ENCODE results near the gene UBR2.

The UBR2 gene

DNA sequence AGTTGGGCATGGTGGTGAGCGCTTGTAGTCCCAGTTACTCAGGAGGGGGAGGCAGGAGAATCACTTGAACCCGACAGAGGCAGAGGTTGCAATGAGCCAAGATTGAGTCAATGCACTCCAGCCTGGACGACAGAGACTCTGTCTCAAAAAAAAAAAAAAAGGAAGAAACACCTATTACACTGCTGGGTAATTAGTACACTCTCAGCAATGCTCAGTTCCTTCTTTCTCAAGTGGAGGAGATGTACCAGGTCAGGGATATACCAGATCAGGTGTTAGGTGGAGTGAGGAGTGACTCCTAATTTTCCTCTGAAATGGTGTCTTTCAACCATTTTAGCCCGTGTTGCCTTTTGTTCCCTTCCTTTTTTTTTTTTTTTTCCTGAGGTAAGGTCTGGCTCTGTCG lies 30.0 kb upstream of the UBR2 start:
- Histone ChIP-seq H3K14ac (ENCODE audit: low read length in 2 of 2) (no peak overlapping the region), H2AK5ac (ENCODE audit: low read length, severe bottlenecking) (no peak overlapping the region), H4K8ac (ENCODE audit: low read length) (no peak overlapping the region), H3K4me1 (ENCODE audit: control insufficient read depth, insufficient read depth, low read depth, low read length) (no peaks in the 10 kb centered on the region), H3K27ac (ENCODE audit: low read length, poor library complexity, severe bottlenecking) (no peak overlapping the region), H3K4me2 (ENCODE audit: low read length, poor library complexity, severe bottlenecking) (no peak overlapping the region), H2BK15ac (ENCODE audit: low read depth, poor library complexity, severe bottlenecking) (no peak overlapping the region), H3K79me1 (replicated peaks; ENCODE audit: low read length, poor library complexity, severe bottlenecking) (no peaks in the 10 kb centered on the region), H2BK12ac (ENCODE audit: low read length in 2 of 2) (no peak overlapping the region), H3K36me3 (ENCODE audit: control insufficient read depth in 1 of 2, insufficient read depth in 2 of 2, low read depth in 1 of 2, low read length in 2 of 2) (no peaks in the 10 kb centered on the region), H3K4ac (ENCODE audit: low read depth in 1 of 2, low read length in 2 of 2) (no peak overlapping the region), H3K18ac (ENCODE audit: low read depth in 1 of 2, low read length in 2 of 2) (no peak overlapping the region), H2AFZ (ENCODE audit: low read depth, low read length) (no peak overlapping the region), H3K4me3 (ENCODE audit: insufficient read depth in 1 of 2, low read depth in 1 of 2, low read length in 2 of 2) (no peak overlapping the region), H3K9me3 (ENCODE audit: control insufficient read depth, low read length) (no peaks in the 10 kb centered on the region), H3K23ac (ENCODE audit: low read length in 2 of 2) (no peak overlapping the region), H3K9ac (ENCODE audit: low read length) (no peak overlapping the region), H2BK5ac (ENCODE audit: low read depth, low read length, poor library complexity, severe bottlenecking) (no peak overlapping the region), H3K27me3 (ENCODE audit: control insufficient read depth in 1 of 2, insufficient read depth in 1 of 2, low read length in 2 of 2) (no peaks in the 10 kb centered on the region), H4K91ac (ENCODE audit: low read length) (no peak overlapping the region), H2BK120ac (ENCODE audit: low read depth, low read length) (no peak overlapping the region)
- DNase-seq = no peak
- 98% methylated on average over 5 of the region's 5 CpGs for WGBS

DNA sequence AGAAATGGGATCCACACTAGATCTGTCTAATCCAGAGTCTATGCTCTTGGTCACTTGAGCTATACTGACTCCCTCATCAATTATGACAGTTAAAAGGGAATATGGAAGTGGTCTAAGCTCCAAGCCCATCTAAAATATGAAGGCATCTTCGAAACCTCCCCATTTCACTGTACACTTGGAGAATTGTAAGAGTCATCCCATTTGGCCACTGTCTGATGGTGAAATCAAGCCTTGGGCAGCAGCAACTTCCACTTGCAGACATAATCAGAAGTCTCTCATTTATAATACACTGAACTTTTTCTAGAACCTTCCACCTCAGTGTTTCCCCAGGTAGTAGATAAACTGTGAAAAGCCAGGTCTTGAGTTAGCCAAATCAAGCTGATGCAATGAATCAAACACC lies 26.3 kb upstream of the UBR2 start:
- no peak for DNase-seq
- H3K23ac ChIP-seq (ENCODE audit: low read length in 2 of 2) = no peak overlapping the region
- H2BK120ac ChIP-seq (ENCODE audit: low read depth, low read length) = no peak overlapping the region
- H3K27ac ChIP-seq (ENCODE audit: low read length, poor library complexity, severe bottlenecking) = no peak overlapping the region
- WGBS = 100% methylated on average over 1 of the region's 1 CpG
- H2BK12ac ChIP-seq (ENCODE audit: low read length in 2 of 2) = no peak overlapping the region
- H3K4ac ChIP-seq (ENCODE audit: low read depth in 1 of 2, low read length in 2 of 2) = no peak overlapping the region
- no peaks in the 10 kb centered on the region for H3K27me3 ChIP-seq (ENCODE audit: control insufficient read depth in 1 of 2, insufficient read depth in 1 of 2, low read length in 2 of 2)
- H2BK15ac ChIP-seq (ENCODE audit: low read depth, poor library complexity, severe bottlenecking) = no peak overlapping the region
- no peaks in the 10 kb centered on the region for H3K36me3 ChIP-seq (ENCODE audit: control insufficient read depth in 1 of 2, insufficient read depth in 2 of 2, low read depth in 1 of 2, low read length in 2 of 2)
- H3K4me1 ChIP-seq (ENCODE audit: control insufficient read depth, insufficient read depth, low read depth, low read length) = no peaks in the 10 kb centered on the region
- no peak overlapping the region for H3K4me3 ChIP-seq (ENCODE audit: insufficient read depth in 1 of 2, low read depth in 1 of 2, low read length in 2 of 2)
- no peak overlapping the region for H2BK5ac ChIP-seq (ENCODE audit: low read depth, low read length, poor library complexity, severe bottlenecking)
- H3K9me3 ChIP-seq (ENCODE audit: control insufficient read depth, low read length) = no peaks in the 10 kb centered on the region
- H3K9ac ChIP-seq (ENCODE audit: low read length) = no peak overlapping the region
- no peak overlapping the region for H2AK5ac ChIP-seq (ENCODE audit: low read length, severe bottlenecking)
- no peak overlapping the region for H4K91ac ChIP-seq (ENCODE audit: low read length)
- no peak overlapping the region for H3K18ac ChIP-seq (ENCODE audit: low read depth in 1 of 2, low read length in 2 of 2)
- H3K79me1 ChIP-seq (replicated peaks; ENCODE audit: low read length, poor library complexity, severe bottlenecking) = no peaks in the 10 kb centered on the region
- no peak overlapping the region for H2AFZ ChIP-seq (ENCODE audit: low read depth, low read length)
- H4K8ac ChIP-seq (ENCODE audit: low read length) = no peak overlapping the region
- H3K14ac ChIP-seq (ENCODE audit: low read length in 2 of 2) = no peak overlapping the region
- no peak overlapping the region for H3K4me2 ChIP-seq (ENCODE audit: low read length, poor library complexity, severe bottlenecking)

DNA sequence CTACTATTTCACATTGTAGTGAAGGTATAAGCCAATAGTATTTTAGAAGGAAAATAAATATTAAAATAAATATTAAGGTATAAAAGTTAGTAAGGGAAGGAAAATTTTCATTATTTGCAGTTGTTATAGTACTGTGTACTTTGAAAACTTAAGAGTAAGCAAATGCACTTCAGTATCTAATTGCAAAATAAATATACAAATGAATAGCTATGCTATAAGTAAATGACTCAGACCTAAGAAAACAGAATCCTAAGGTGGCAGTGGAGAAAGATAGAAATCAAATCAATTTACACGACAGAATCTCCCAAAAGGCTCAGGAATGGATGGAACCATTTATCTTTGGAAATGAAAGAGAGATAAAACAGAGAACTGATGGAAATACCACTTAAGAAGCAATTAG lies 24.7 kb upstream of the UBR2 start:
- Histone ChIP-seq H3K4ac (ENCODE audit: low read depth in 1 of 2, low read length in 2 of 2) (no peak overlapping the region), H2BK5ac (ENCODE audit: low read depth, low read length, poor library complexity, severe bottlenecking) (no peak overlapping the region), H3K4me2 (ENCODE audit: low read length, poor library complexity, severe bottlenecking) (no peak overlapping the region), H3K18ac (ENCODE audit: low read depth in 1 of 2, low read length in 2 of 2) (no peak overlapping the region), H3K4me3 (ENCODE audit: insufficient read depth in 1 of 2, low read depth in 1 of 2, low read length in 2 of 2) (no peak overlapping the region), H3K23ac (ENCODE audit: low read length in 2 of 2) (no peak overlapping the region), H3K9me3 (ENCODE audit: control insufficient read depth, low read length) (no peaks in the 10 kb centered on the region), H3K4me1 (ENCODE audit: control insufficient read depth, insufficient read depth, low read depth, low read length) (no peaks in the 10 kb centered on the region), H2BK120ac (ENCODE audit: low read depth, low read length) (no peak overlapping the region), H4K91ac (ENCODE audit: low read length) (no peak overlapping the region), H2AK5ac (ENCODE audit: low read length, severe bottlenecking) (no peak overlapping the region), H3K9ac (ENCODE audit: low read length) (no peak overlapping the region), H4K8ac (ENCODE audit: low read length) (no peak overlapping the region), H2BK12ac (ENCODE audit: low read length in 2 of 2) (no peak overlapping the region), H2BK15ac (ENCODE audit: low read depth, poor library complexity, severe bottlenecking) (no peak overlapping the region), H3K79me1 (replicated peaks; ENCODE audit: low read length, poor library complexity, severe bottlenecking) (no peaks in the 10 kb centered on the region), H2AFZ (ENCODE audit: low read depth, low read length) (no peak overlapping the region), H3K36me3 (ENCODE audit: control insufficient read depth in 1 of 2, insufficient read depth in 2 of 2, low read depth in 1 of 2, low read length in 2 of 2) (no peaks in the 10 kb centered on the region), H3K27ac (ENCODE audit: low read length, poor library complexity, severe bottlenecking) (no peak overlapping the region), H3K27me3 (ENCODE audit: control insufficient read depth in 1 of 2, insufficient read depth in 1 of 2, low read length in 2 of 2) (no peaks in the 10 kb centered on the region), H3K14ac (ENCODE audit: low read length in 2 of 2) (no peak overlapping the region)
- no peak for DNase-seq
- WGBS = 100% methylated on average over 1 of the region's 1 CpG

- Histone ChIP-seq H3K4me2 (ENCODE audit: low read length, poor library complexity, severe bottlenecking) (no peak overlapping the region), H2BK5ac (ENCODE audit: low read depth, low read length, poor library complexity, severe bottlenecking) (no peak overlapping the region), H3K9ac (ENCODE audit: low read length) (no peak overlapping the region), H3K27ac (ENCODE audit: low read length, poor library complexity, severe bottlenecking) (no peak overlapping the region), H3K9me3 (ENCODE audit: control insufficient read depth, low read length) (no peaks in the 10 kb centered on the region), H3K4me3 (ENCODE audit: insufficient read depth in 1 of 2, low read depth in 1 of 2, low read length in 2 of 2) (no peak overlapping the region), H2BK120ac (ENCODE audit: low read depth, low read length) (no peak overlapping the region), H2BK12ac (ENCODE audit: low read length in 2 of 2) (no peak overlapping the region), H4K91ac (ENCODE audit: low read length) (no peak overlapping the region), H2AFZ (ENCODE audit: low read depth, low read length) (no peak overlapping the region), H3K4ac (ENCODE audit: low read depth in 1 of 2, low read length in 2 of 2) (no peak overlapping the region), H3K4me1 (ENCODE audit: control insufficient read depth, insufficient read depth, low read depth, low read length) (no peaks in the 10 kb centered on the region), H2BK15ac (ENCODE audit: low read depth, poor library complexity, severe bottlenecking) (no peak overlapping the region), H3K27me3 (ENCODE audit: control insufficient read depth in 1 of 2, insufficient read depth in 1 of 2, low read length in 2 of 2) (no peaks in the 10 kb centered on the region), H3K36me3 (ENCODE audit: control insufficient read depth in 1 of 2, insufficient read depth in 2 of 2, low read depth in 1 of 2, low read length in 2 of 2) (no peaks in the 10 kb centered on the region), H3K18ac (ENCODE audit: low read depth in 1 of 2, low read length in 2 of 2) (no peak overlapping the region), H3K79me1 (replicated peaks; ENCODE audit: low read length, poor library complexity, severe bottlenecking) (no peaks in the 10 kb centered on the region), H2AK5ac (ENCODE audit: low read length, severe bottlenecking) (no peak overlapping the region), H3K23ac (ENCODE audit: low read length in 2 of 2) (no peak overlapping the region), H3K14ac (ENCODE audit: low read length in 2 of 2) (no peak overlapping the region), H4K8ac (ENCODE audit: low read length) (no peak overlapping the region)
- 97% methylated on average over 5 of the region's 7 CpGs for WGBS
- no peak for DNase-seq
These were observed 18.5 kb upstream of the UBR2 start for GRCh38 chr6:42545226-42545773.

All from mesenchymal stem cell (in vitro differentiated cells and primary cell).